SK-N-SH (cell line): Measurements from ENCODE around the gene ADK. TPM values are rescaled to one million over a fixed set of nuclear protein-coding genes. Genes with fewer than 3 reads are reported as not detected.

Experiments used
- CTCF ChIA-PET: fragments of 300-600, 350-600 bp; formaldehyde crosslinking; extraction: SDS; loops from one replicate; lab custom pipeline; 2021; lab: Yijun Ruan, JAX
- POLR2A ChIA-PET: fragments of 350-600 bp; sonication (Branson Sonifier 250); formaldehyde crosslinking; extraction: SDS; loops from one replicate; lab custom pipeline; 2020; ENCODE audit warnings: antibody characterized with exemption, inconsistent platforms; lab: Yijun Ruan, JAX
- DNase-seq: peaks from one replicate; pipeline ENCODE4 v3.0.0; 2012
- H2AFZ ChIP-seq: fragments of 200-600 bp; sonication (generic); 2 replicates; pipeline ENCODE4 v1.8.1; 2016; ENCODE audit warnings: antibody characterized with exemption, mild to moderate bottlenecking, low read depth
- H3F3A ChIP-seq: fragments of 200-600 bp; sonication (generic); replicated peaks from 2 replicates; pipeline ENCODE3; 2016; ENCODE audit warnings: antibody characterized with exemption, mild to moderate bottlenecking; ENCODE audit not compliant: insufficient read depth
- H3K27ac ChIP-seq, 2 experiments: fragments of 200-500 bp in 1 of 2; fragments of 200-600 bp in 1 of 2; sonication (Bioruptor generic) in 1 of 2; sonication (generic), shearing (Covaris generic) in 1 of 2; 2 replicates each; pipeline versions ENCODE4 v1.5.1 to v1.6.1; 2014 to 2016; ENCODE audit warnings: low read depth in 2 of 2, inconsistent platforms in 1 of 2, low read length in 1 of 2, mild to moderate bottlenecking in 1 of 2, mixed read lengths in 1 of 2
- H3K27me3 ChIP-seq: fragments of 200-600 bp; sonication (generic), shearing (Covaris generic); 2 replicates; pipeline ENCODE4 v1.6.1; 2016; ENCODE audit warnings: mixed run types; ENCODE audit not compliant: insufficient read depth
- H3K36me3 ChIP-seq, 2 experiments: fragments of 200-500 bp in 1 of 2; fragments of 200-600 bp in 1 of 2; sonication (Bioruptor generic) in 1 of 2; sonication (generic) in 1 of 2; replicated peaks in 1 of 2; 2 replicates each; pipeline versions ENCODE3 to v1.5.1; 2014 to 2016; ENCODE audit warnings: low read length in 1 of 2, mild to moderate bottlenecking in 1 of 2; ENCODE audit not compliant: insufficient read depth in 2 of 2, control insufficient read depth in 1 of 2
- H3K4me1 ChIP-seq, 2 experiments: fragments of 200-500 bp in 1 of 2; fragments of 200-600 bp in 1 of 2; sonication (Bioruptor generic) in 1 of 2; sonication (generic), shearing (Covaris generic) in 1 of 2; 2 replicates each; pipeline versions ENCODE4 v1.5.1 to v1.6.1; 2014 to 2016; ENCODE audit warnings: low read depth in 1 of 2, low read length in 1 of 2, mixed run types in 1 of 2; ENCODE audit not compliant: insufficient read depth in 2 of 2, control insufficient read depth in 1 of 2
- H3K4me2 ChIP-seq: fragments of 200-600 bp; sonication (generic), shearing (Covaris generic); 2 replicates; pipeline ENCODE4 v1.6.1; 2017; ENCODE audit warnings: mixed run types
- H3K4me3 ChIP-seq, 2 experiments: fragments of 200-500 bp in 1 of 2; fragments of 200-600 bp in 1 of 2; sonication (Bioruptor generic) in 1 of 2; sonication (generic), shearing (Covaris generic) in 1 of 2; 2 replicates each; pipeline versions ENCODE4 v1.5.1 to v1.8.1; 2014 to 2016; ENCODE audit warnings: low read depth in 2 of 2, inconsistent platforms in 1 of 2, low read length in 1 of 2, mild to moderate bottlenecking in 1 of 2, mixed read lengths in 1 of 2, moderate library complexity in 1 of 2
- H3K79me2 ChIP-seq: fragments of 200-600 bp; sonication (generic); 2 replicates; pipeline ENCODE4 v1.8.1; 2017; ENCODE audit warnings: mild to moderate bottlenecking; ENCODE audit not compliant: insufficient read depth
- H3K9ac ChIP-seq: fragments of 200-600 bp; sonication (generic); 2 replicates; pipeline ENCODE4 v1.6.1; 2017; ENCODE audit warnings: mixed run types
- H3K9me2 ChIP-seq: fragments of 200-600 bp; sonication (generic); 2 replicates; pipeline ENCODE4 v1.6.1; 2017; ENCODE audit warnings: mixed run types
- H3K9me3 ChIP-seq: fragments of 200-600 bp; sonication (generic); 2 replicates; pipeline ENCODE4 v1.6.1; 2017; ENCODE audit warnings: mixed run types, mild to moderate bottlenecking, moderate library complexity
- H4K20me1 ChIP-seq: fragments of 200-600 bp; sonication (generic); 2 replicates; pipeline ENCODE4 v1.6.1; 2017; ENCODE audit warnings: mild to moderate bottlenecking, mixed run types; ENCODE audit not compliant: insufficient read depth
- EP300 ChIP-seq, 2 experiments: IDR thresholded peaks; 2 replicates each; pipeline versions ENCODE4 v1.4.0 to v1.6.1; 2012; ENCODE audit warnings: borderline replicate concordance in 1 of 2, low read depth in 1 of 2, low read length in 1 of 2
- FOSL2 ChIP-seq: IDR thresholded peaks from 2 replicates; pipeline ENCODE4 v1.4.0; 2012; ENCODE audit warnings: low read depth, mild to moderate bottlenecking, moderate library complexity, borderline replicate concordance
- FOXM1 ChIP-seq: IDR thresholded peaks from 2 replicates; pipeline ENCODE4 v1.4.0; 2012; ENCODE audit warnings: low read depth, mild to moderate bottlenecking
- IRF3 ChIP-seq: fragments of 150-350 bp; IDR thresholded peaks from 2 replicates; pipeline ENCODE4 v1.6.1; 2016; ENCODE audit warnings: mild to moderate bottlenecking, low read depth, low read length
- MEF2A ChIP-seq: IDR thresholded peaks from 2 replicates; pipeline ENCODE4 v1.4.0; 2012; ENCODE audit warnings: low read depth, borderline replicate concordance
- PBX3 ChIP-seq: IDR thresholded peaks from 2 replicates; pipeline ENCODE4; 2012
- RAD21 ChIP-seq: IDR thresholded peaks from 2 replicates; pipeline ENCODE4 v1.6.1; 2012; ENCODE audit warnings: mild to moderate bottlenecking, low read length
- REST ChIP-seq: IDR thresholded peaks from 2 replicates; pipeline ENCODE4 v1.6.1; 2012; ENCODE audit warnings: mild to moderate bottlenecking, low read depth, low read length, moderate library complexity
- RFX5 ChIP-seq: IDR thresholded peaks from 2 replicates; pipeline ENCODE4 v1.6.1; 2012; ENCODE audit warnings: mild to moderate bottlenecking, improper control_type of control experiment, low read length
- RXRA ChIP-seq: IDR thresholded peaks from 2 replicates; pipeline ENCODE4 v1.4.0; 2012; ENCODE audit warnings: low read depth, mild to moderate bottlenecking, borderline replicate concordance
- SIN3A ChIP-seq: IDR thresholded peaks from 2 replicates; pipeline ENCODE4 v1.6.1; 2012; ENCODE audit warnings: low read depth, mild to moderate bottlenecking, low read length, moderate library complexity, borderline replicate concordance
- SMC3 ChIP-seq: IDR thresholded peaks from 2 replicates; pipeline ENCODE4 v1.6.1; 2012; ENCODE audit warnings: low read depth, low read length, improper control_type of control experiment
- TCF12 ChIP-seq: IDR thresholded peaks from 2 replicates; pipeline ENCODE4 v1.4.0; 2012
- TEAD4 ChIP-seq: IDR thresholded peaks from 2 replicates; pipeline ENCODE4 v1.4.0; 2012; ENCODE audit warnings: mild to moderate bottlenecking, borderline replicate concordance; ENCODE audit not compliant: insufficient read depth
- USF2 ChIP-seq: fragments of 150-350 bp; IDR thresholded peaks from 2 replicates; pipeline ENCODE4 v1.6.1; 2017; ENCODE audit warnings: antibody characterized with exemption, low read length, low read depth, borderline replicate concordance
- WGBS: methylation state at CpG from one replicate; pipeline ENCODE4 v1.1.6; 2017; ENCODE audit warnings: low lambda C conversion rate; 5-methylcytosine and 5-hydroxymethylcytosine counted together
- polyA plus RNA-seq, 3 experiments: library from polyadenylated mRNA; depleted of rRNA; stranded (reverse); fragments of >200 nt; gene quantifications; 2 replicates each; pipeline ENCODE4 v1.2.3, GENCODE V29; 2012

Gene ADK
- polyA plus RNA-seq, 1 of the 3 experiments (the other 2 are of a cell fraction), result 25.1 TPM

GRCh38 chr10:74231375-74231774 lies 80.4 kb downstream of the ADK start:
- no peaks in the 10 kb centered on the region for H3K9me2 ChIP-seq
- POLR2A ChIA-PET, result no interaction called here
- H3K9me3 ChIP-seq, result no peaks in the 10 kb centered on the region
- CTCF ChIA-PET, result interaction anchor here (1.6 kb wide), 1 partner anchor 345 kb away, joined by 4 read pairs; no protein-coding TSS in a partner anchor
- no peak for DNase-seq
- H3K4me1 ChIP-seq, result peaks cover 0 to 25% of the 10 kb centered on the region in 2 experiments; a peak in 3 of 4 replicates
- no peaks in the 10 kb centered on the region for H3K27me3 ChIP-seq
- no peaks in the 10 kb centered on the region for H4K20me1 ChIP-seq
- WGBS, result 76% methylated on average over 2 of the region's 2 CpGs
- peak; percentile 34; the same call in 1 of the 2 replicates for TF ChIP-seq FOSL2
- TF ChIP-seq IRF3, result no peak
- no peak overlapping the region for H3K9ac ChIP-seq
- H3K36me3 ChIP-seq, result peaks cover 0 to 8% of the 10 kb centered on the region in 2 experiments
- no peak overlapping the region for H2AFZ ChIP-seq
- no peak overlapping the region for H3K4me3 ChIP-seq
- peaks cover 47% of the 10 kb centered on the region for H3F3A ChIP-seq
- peak overlapping the region in 1 of 2 experiments; percentile 57; a peak in 2 of 4 replicates for H3K27ac ChIP-seq
- H3K79me2 ChIP-seq, result peaks cover 70% of the 10 kb centered on the region
- H3K4me2 ChIP-seq, result no peak overlapping the region

GRCh38 chr10:74233281-74233680 lies 82.3 kb downstream of the ADK start:
- peaks cover 3 to 24% of the 10 kb centered on the region in 2 experiments; a peak in 3 of 4 replicates for H3K4me1 ChIP-seq
- no peaks in the 10 kb centered on the region for H3K27me3 ChIP-seq
- H3K36me3 ChIP-seq, result no peaks in the 10 kb centered on the region
- CTCF ChIA-PET, result interaction anchor here (1.2 to 4.4 kb wide), 3 partner anchors 10 to 120 kb away, joined by 3 to 22 read pairs (median 6); no protein-coding TSS in a partner anchor
- H3K4me2 ChIP-seq, result no peak overlapping the region; the same call in 1 of the 2 replicates
- no peaks in the 10 kb centered on the region for H3K9me3 ChIP-seq
- POLR2A ChIA-PET, result no interaction called here
- no peak for DNase-seq
- H3K27ac ChIP-seq, result peak overlapping the region in 1 of 2 experiments; percentile 50; a peak in 2 of 4 replicates
- H3F3A ChIP-seq, result peaks cover 51% of the 10 kb centered on the region
- WGBS, result 81% methylated on average over 4 of the region's 4 CpGs
- no peak overlapping the region for H3K9ac ChIP-seq
- no peaks in the 10 kb centered on the region for H4K20me1 ChIP-seq
- H2AFZ ChIP-seq, result no peak overlapping the region
- TF ChIP-seq USF2, result no peak
- TF ChIP-seq MEF2A, result no peak
- no peak for TF ChIP-seq TCF12
- no peak for TF ChIP-seq REST
- TF ChIP-seq EP300 (IDR thresholded peaks at IDR 0.05; ENCODE audit: borderline replicate concordance in 1 of 2, low read depth in 1 of 2, low read length in 1 of 2), result no peak
- TF ChIP-seq SIN3A, result no peak
- TF ChIP-seq FOXM1, result no peak
- TF ChIP-seq TEAD4, result no peak
- no peak for TF ChIP-seq RXRA
- no peak for TF ChIP-seq PBX3
- no peak for TF ChIP-seq RAD21
- no peak for TF ChIP-seq SMC3
- TF ChIP-seq RFX5, result no peak
- H3K79me2 ChIP-seq, result peaks cover 58% of the 10 kb centered on the region
- H3K4me3 ChIP-seq, result no peak overlapping the region
- H3K9me2 ChIP-seq, result no peaks in the 10 kb centered on the region
